SJSA1 (cell line): Measurements from ENCODE around the gene VARS2. TPM values are rescaled to one million over a fixed set of nuclear protein-coding genes. Genes with fewer than 3 reads are reported as not detected.

Experiments used
- DNase-seq, 2 experiments: peaks; one replicate each; pipeline ENCODE4 v3.0.0-alpha.2; 2015 to 2020; ENCODE audit warnings: low spot score in 2 of 2, low read depth in 1 of 2
- H3K27ac ChIP-seq: fragments of 250-450 bp; sonication (Bioruptor Pico); 2 replicates; pipeline ENCODE4 v1.5.1; 2020; ENCODE audit warnings: mild to moderate bottlenecking, moderate library complexity
- H3K27me3 ChIP-seq: fragments of 250-450 bp; sonication (Bioruptor Pico); replicated peaks from 2 replicates; pipeline ENCODE4 v1.5.1; 2020; ENCODE audit warnings: mild to moderate bottlenecking, moderate library complexity
- H3K36me3 ChIP-seq: fragments of 250-450 bp; sonication (Bioruptor Pico); 2 replicates; pipeline ENCODE4 v1.5.1; 2020; ENCODE audit warnings: mild to moderate bottlenecking
- H3K4me1 ChIP-seq: fragments of 250-450 bp; sonication (Bioruptor Pico); replicated peaks from 2 replicates; pipeline ENCODE4 v1.6.1; 2021; ENCODE audit warnings: mild to moderate bottlenecking
- H3K4me3 ChIP-seq: fragments of 250-450 bp; sonication (Bioruptor Pico); 2 replicates; pipeline ENCODE4 v1.5.1; 2020; ENCODE audit warnings: mild to moderate bottlenecking
- H3K9me3 ChIP-seq: fragments of 250-450 bp; sonication (Bioruptor Pico); replicated peaks from 2 replicates; pipeline ENCODE4 v1.5.1; 2020; ENCODE audit warnings: mild to moderate bottlenecking
- total RNA-seq: library from RNA; depleted of rRNA; stranded (reverse); fragments of >200 nt; shearing (Covaris generic); gene quantifications from 2 replicates; pipeline ENCODE4 v1.2.3, GENCODE V29; 2014

The VARS2 gene
- total RNA-seq, 1 experiment from 2014 or later: 21.2 TPM

- no peak overlapping the region for H3K27ac ChIP-seq
- peaks cover 29% of the 10 kb centered on the region for H3K36me3 ChIP-seq
- DNase-seq: no peak
- H3K4me3 ChIP-seq: no peak overlapping the region
- H3K27me3 ChIP-seq: no peaks in the 10 kb centered on the region
- H3K9me3 ChIP-seq: no peaks in the 10 kb centered on the region
- peaks cover 51% of the 10 kb centered on the region for H3K4me1 ChIP-seq
Observed at GRCh38 chr6:30889496-30889885, 24.5 kb upstream of the VARS2 start.

DNA sequence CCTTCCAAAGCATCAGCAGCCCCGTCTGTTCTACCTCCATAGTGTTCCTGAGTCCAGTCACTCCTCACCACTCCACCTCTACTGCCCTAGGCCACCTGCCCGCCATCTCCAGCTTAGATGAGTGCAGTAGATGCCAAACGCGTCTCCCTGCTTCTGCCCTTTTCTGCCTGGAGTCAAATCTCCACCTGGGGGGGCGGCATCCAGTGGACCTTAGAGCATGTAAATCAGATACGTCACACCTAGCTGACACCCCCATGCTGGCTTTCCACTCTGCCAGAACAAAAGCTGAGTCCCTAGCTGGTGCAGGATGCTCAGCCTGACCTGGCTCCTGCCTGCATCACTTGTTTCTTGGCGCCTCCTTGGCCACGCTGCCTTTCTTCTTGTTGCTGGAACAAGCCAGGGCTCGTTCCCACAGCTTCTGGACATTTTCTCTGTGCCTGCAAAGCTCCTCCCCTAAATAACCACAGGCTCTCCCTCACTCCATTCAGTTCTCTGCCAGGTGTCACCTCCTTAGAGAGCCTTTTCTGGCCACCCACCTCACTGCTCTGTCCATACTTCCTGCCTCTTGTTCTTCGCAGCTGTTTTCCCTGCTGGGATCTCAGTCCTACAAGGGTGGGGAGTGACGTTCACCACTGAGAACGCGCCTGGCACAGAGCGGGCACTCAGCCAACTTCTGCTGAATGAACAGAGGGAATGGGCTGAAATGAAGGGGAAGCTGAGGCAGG lies 24.0 kb upstream of the VARS2 start:
- no peak for DNase-seq
- H3K36me3 ChIP-seq: peaks cover 29% of the 10 kb centered on the region

GRCh38 chr6:30890646-30891449 lies 23.2 kb upstream of the VARS2 start:
- no peak for DNase-seq
- Histone ChIP-seq H3K27ac (no peak overlapping the region), H3K9me3 (no peaks in the 10 kb centered on the region), H3K4me1 (peaks cover 40% of the 10 kb centered on the region), H3K36me3 (peaks cover 29% of the 10 kb centered on the region), H3K4me3 (no peak overlapping the region), H3K27me3 (no peaks in the 10 kb centered on the region)

More for the DNA sequence above, 24.0 kb upstream of the VARS2 start:
- no peaks in the 10 kb centered on the region for H3K27me3 ChIP-seq
- H3K27ac ChIP-seq: no peak overlapping the region
- H3K4me1 ChIP-seq: peaks cover 48% of the 10 kb centered on the region
- no peak overlapping the region for H3K4me3 ChIP-seq
- no peaks in the 10 kb centered on the region for H3K9me3 ChIP-seq

GRCh38 chr6:30891450-30891723 lies 22.7 kb upstream of the VARS2 start:
- Histone ChIP-seq H3K4me3 (no peak overlapping the region), H3K27ac (no peak overlapping the region), H3K27me3 (no peaks in the 10 kb centered on the region), H3K9me3 (no peaks in the 10 kb centered on the region), H3K4me1 (peaks cover 35% of the 10 kb centered on the region), H3K36me3 (peaks cover 29% of the 10 kb centered on the region)
- no peak for DNase-seq

DNA sequence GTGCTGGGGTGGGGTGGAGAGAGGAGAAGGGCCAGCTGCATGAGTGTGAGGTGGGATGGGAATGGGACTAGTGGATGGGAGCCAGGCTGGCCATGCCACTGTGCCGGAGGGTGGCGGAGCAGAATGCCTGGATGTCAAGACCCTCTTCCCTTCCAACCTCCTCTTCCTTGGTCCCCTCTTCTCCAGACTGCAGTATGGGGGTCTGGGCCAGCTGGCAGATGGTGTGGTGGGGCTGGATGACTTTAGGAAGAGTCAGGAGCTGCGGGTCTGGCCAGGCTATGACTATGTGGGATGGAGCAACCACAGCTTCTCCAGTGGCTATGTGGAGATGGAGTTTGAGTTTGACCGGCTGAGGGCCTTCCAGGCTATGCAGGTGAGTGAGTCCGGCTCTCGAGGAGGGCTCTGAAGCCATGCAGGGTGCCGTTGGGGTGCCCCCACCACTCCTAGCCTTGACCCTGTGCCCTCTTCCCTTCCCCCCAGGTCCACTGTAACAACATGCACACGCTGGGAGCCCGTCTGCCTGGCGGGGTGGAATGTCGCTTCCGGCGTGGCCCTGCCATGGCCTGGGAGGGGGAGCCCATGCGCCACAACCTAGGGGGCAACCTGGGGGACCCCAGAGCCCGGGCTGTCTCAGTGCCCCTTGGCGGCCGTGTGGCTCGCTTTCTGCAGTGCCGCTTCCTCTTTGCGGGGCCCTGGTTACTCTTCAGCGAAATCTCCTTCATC lies 22.1 kb upstream of the VARS2 start:
- no peak for DNase-seq
- Histone ChIP-seq H3K36me3 (peaks cover 29% of the 10 kb centered on the region), H3K4me1 (peaks cover 29% of the 10 kb centered on the region), H3K27me3 (no peaks in the 10 kb centered on the region), H3K4me3 (no peak overlapping the region), H3K27ac (no peak overlapping the region), H3K9me3 (no peaks in the 10 kb centered on the region)

GRCh38 chr6:30893001-30893591 lies 20.9 kb upstream of the VARS2 start:
- H3K27me3 ChIP-seq: no peaks in the 10 kb centered on the region
- DNase-seq: no peak
- peaks cover 32% of the 10 kb centered on the region for H3K36me3 ChIP-seq

DNA sequence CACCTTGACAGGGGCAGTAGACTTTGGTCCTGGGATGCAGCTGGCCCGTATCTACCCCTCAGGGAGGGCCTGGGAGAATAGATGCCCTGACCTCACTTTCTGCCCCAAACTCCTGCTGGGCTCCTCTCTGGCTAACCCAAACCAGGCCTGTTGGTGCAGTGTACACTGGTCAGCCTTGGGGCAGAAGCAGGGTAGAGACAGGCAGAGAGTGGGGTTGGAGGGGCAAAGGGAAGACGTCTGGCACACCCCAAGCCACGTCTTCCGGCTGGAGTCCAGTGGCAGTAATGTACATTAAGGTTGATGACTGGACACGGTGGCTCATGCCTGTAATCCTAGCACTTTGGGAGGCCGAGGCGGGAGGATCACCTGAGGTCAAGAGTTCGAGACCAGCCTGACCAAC lies 20.4 kb upstream of the VARS2 start:
- no peak overlapping the region for H3K4me3 ChIP-seq
- peaks cover 16% of the 10 kb centered on the region for H3K4me1 ChIP-seq
- no peaks in the 10 kb centered on the region for H3K9me3 ChIP-seq
- H3K36me3 ChIP-seq: peaks cover 37% of the 10 kb centered on the region
- no peaks in the 10 kb centered on the region for H3K27me3 ChIP-seq
- no peak overlapping the region for H3K27ac ChIP-seq
- no peak for DNase-seq

More at GRCh38 chr6:30893001-30893591, 20.9 kb upstream of the VARS2 start:
- Histone ChIP-seq H3K9me3 (no peaks in the 10 kb centered on the region), H3K4me3 (no peak overlapping the region), H3K27ac (no peak overlapping the region), H3K4me1 (peaks cover 21% of the 10 kb centered on the region)

DNA sequence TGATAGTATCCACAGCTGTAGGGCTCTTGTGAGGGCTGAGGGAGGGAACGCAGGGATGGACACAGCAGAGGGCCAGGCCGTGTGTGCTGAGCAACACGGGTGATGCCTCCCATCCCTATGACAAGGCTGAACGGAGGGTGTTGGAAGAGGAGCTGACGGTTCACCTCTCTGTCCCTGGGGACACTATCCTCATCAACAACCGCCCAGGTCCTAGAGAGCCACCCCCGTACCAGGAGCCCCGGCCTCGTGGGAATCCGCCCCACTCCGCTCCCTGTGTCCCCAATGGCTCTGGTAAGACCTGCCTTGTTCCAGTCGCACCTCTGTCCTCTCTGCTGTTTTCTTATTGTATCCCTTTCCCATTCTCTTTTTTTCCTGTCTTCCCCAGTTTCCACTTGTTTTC lies 19.7 kb upstream of the VARS2 start:
- no peak overlapping the region for H3K4me3 ChIP-seq
- H3K36me3 ChIP-seq: peaks cover 34% of the 10 kb centered on the region
- H3K27ac ChIP-seq: no peak overlapping the region
- H3K4me1 ChIP-seq: peaks cover 12% of the 10 kb centered on the region
- no peaks in the 10 kb centered on the region for H3K27me3 ChIP-seq
- no peaks in the 10 kb centered on the region for H3K9me3 ChIP-seq
- DNase-seq: no peak

DNA sequence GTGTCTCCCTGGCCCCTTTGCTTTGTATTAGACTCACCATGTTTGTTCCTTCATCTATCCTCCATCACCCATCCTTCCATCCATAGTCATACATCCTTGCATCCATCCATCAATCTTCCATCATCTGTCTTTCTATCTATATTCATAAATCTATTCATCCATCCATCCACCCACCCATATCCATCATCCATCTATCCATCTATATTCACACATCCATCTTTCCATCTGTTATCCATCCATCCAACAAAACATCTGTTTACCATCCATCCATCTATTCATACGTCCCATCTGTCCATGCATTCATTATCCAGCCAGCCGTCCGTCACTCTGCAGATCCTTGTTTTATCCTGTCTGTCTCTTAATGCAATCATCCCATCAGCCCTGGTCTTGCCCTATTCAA lies 19.1 kb upstream of the VARS2 start:
- no peak for DNase-seq
- peaks cover 9% of the 10 kb centered on the region for H3K4me1 ChIP-seq
- peaks cover 32% of the 10 kb centered on the region for H3K36me3 ChIP-seq
- H3K27me3 ChIP-seq: no peaks in the 10 kb centered on the region
- no peaks in the 10 kb centered on the region for H3K9me3 ChIP-seq
- no peak overlapping the region for H3K27ac ChIP-seq
- no peak overlapping the region for H3K4me3 ChIP-seq

DNA sequence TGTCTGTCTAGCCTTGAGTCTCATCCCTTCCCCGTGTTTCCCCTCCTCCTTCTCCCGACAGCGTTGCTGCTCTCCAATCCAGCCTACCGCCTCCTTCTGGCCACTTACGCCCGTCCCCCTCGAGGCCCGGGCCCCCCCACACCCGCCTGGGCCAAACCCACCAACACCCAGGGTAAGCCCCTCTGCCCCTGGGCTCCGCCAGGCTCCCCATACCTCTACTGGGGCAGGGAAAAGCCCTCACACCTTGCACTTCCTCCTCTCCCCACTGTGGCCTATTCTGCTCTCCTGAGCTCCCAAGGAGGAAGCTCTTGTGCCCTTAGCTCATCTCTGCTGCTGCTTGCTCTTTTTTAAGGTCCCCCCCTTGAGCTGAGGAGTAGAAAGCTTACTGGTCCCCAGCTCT lies 18.7 kb upstream of the VARS2 start:
- Histone ChIP-seq H3K27ac (no peak overlapping the region), H3K36me3 (peaks cover 29% of the 10 kb centered on the region), H3K4me3 (no peak overlapping the region), H3K4me1 (peaks cover 5% of the 10 kb centered on the region), H3K9me3 (no peaks in the 10 kb centered on the region), H3K27me3 (no peaks in the 10 kb centered on the region)
- DNase-seq: no peak

DNA sequence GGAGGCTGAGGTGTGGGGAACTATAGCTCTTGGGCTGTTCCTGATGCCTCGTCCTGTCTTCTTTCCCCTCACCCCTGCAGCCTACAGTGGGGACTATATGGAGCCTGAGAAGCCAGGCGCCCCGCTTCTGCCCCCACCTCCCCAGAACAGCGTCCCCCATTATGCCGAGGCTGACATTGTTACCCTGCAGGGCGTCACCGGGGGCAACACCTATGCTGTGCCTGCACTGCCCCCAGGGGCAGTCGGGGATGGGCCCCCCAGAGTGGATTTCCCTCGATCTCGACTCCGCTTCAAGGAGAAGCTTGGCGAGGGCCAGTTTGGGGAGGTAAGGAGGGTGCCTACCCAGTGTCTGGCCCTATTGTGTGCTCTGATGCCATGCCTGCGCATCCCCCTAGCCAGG lies 17.5 kb upstream of the VARS2 start:
- Histone ChIP-seq H3K9me3 (no peaks in the 10 kb centered on the region), H3K36me3 (peaks cover 24% of the 10 kb centered on the region)

GRCh38 chr6:30897882-30898281 lies 16.2 kb upstream of the VARS2 start:
- no peak for DNase-seq
- H3K4me3 ChIP-seq: no peak overlapping the region
- no peaks in the 10 kb centered on the region for H3K27me3 ChIP-seq
- no peaks in the 10 kb centered on the region for H3K9me3 ChIP-seq
- peaks cover 16% of the 10 kb centered on the region for H3K36me3 ChIP-seq
- no peak overlapping the region for H3K27ac ChIP-seq
- 0 out of 2 replicates have a peak, but pooled peaks cover 3% of the 10 kb centered on the region for H3K4me1 ChIP-seq

More for the DNA sequence above, 17.5 kb upstream of the VARS2 start:
- no peak overlapping the region for H3K27ac ChIP-seq
- DNase-seq: no peak
- H3K27me3 ChIP-seq: no peaks in the 10 kb centered on the region
- 0 out of 2 replicates have a peak, but pooled peaks cover 3% of the 10 kb centered on the region for H3K4me1 ChIP-seq
- H3K4me3 ChIP-seq: no peak overlapping the region

DNA sequence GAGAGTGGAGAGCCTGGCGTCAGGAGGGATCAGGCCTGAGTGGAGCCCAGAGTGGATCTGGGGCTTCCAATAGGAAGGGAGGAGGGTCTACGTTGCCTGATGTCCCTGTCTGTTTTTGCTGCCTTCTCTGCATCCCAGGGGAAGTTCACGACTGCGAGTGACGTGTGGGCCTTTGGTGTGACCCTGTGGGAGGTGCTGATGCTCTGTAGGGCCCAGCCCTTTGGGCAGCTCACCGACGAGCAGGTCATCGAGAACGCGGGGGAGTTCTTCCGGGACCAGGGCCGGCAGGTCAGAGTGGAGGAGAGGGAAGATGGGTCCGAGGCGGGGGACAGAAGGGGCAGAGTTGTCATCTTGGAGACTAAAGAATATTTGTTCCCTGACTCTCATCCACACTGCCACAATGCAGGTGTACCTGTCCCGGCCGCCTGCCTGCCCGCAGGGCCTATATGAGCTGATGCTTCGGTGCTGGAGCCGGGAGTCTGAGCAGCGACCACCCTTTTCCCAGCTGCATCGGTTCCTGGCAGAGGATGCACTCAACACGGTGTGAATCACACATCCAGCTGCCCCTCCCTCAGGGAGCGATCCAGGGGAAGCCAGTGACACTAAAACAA lies 15.2 kb upstream of the VARS2 start:
- H3K27me3 ChIP-seq: no peaks in the 10 kb centered on the region
- H3K4me1 ChIP-seq: 0 out of 2 replicates have a peak, but pooled peaks cover under 1% of the 10 kb centered on the region
- H3K36me3 ChIP-seq: peaks cover 10% of the 10 kb centered on the region
- DNase-seq: no peak
- no peak overlapping the region for H3K27ac ChIP-seq
- no peaks in the 10 kb centered on the region for H3K9me3 ChIP-seq
- no peak overlapping the region for H3K4me3 ChIP-seq
